GM18907 (cell line): Measurements from ENCODE around the gene CNEP1R1.
A peak's percentile ranks its signal among the peaks of the same experiment; 100 is the strongest.
"Not testable (repeated sequence)": the region's sequence is repeated elsewhere in the genome, so short reads cannot be mapped to it uniquely, and the experiment has no call there.

Experiments used
- ATAC-seq: cut with Tn5 transposase; IDR thresholded peaks from one replicate; pipeline ENCODE4 v1.9.1; 2021; ENCODE audit warnings: mild to moderate bottlenecking, moderate library complexity; ENCODE audit not compliant: unreplicated experiment

CNEP1R1 gene

GRCh38 chr16:50024684-50025536 is at the start of gene CNEP1R1:
TSS of gene CNEP1R1 (plus strand) at chr16:50025225. CDS start at chr16:50025316, 91 bp downstream.
- ATAC-seq = peak; percentile 99

GRCh38 chr16:49977427-49977826 is 47.6 kb upstream of the CNEP1R1 start:
- no peak for ATAC-seq

GRCh38 chr16:49978569-49979326 is 46.3 kb upstream of the CNEP1R1 start:
- no peak for ATAC-seq

GRCh38 chr16:49980166-49980565 is 44.9 kb upstream of the CNEP1R1 start:
- no peak for ATAC-seq

- no peak for ATAC-seq
These were observed 38.5 kb upstream of the CNEP1R1 start for GRCh38 chr16:49986351-49987124.

- ATAC-seq = no peak
These were observed 37.6 kb upstream of the CNEP1R1 start for GRCh38 chr16:49987381-49987780.

GRCh38 chr16:49992825-49993224 is 32.2 kb upstream of the CNEP1R1 start:
- no peak for ATAC-seq

GRCh38 chr16:49993579-49993978 is 31.4 kb upstream of the CNEP1R1 start:
- ATAC-seq = no peak

- no peak for ATAC-seq
These were observed 31.0 kb upstream of the CNEP1R1 start for GRCh38 chr16:49994006-49994405.

- ATAC-seq = no peak
These were observed 29.3 kb upstream of the CNEP1R1 start for GRCh38 chr16:49995720-49996119.

GRCh38 chr16:49997721-49998251 is 27.2 kb upstream of the CNEP1R1 start:
- no peak for ATAC-seq

GRCh38 chr16:49998991-49999390 is 26.0 kb upstream of the CNEP1R1 start:
- no peak for ATAC-seq

GRCh38 chr16:50001144-50001543 is 23.9 kb upstream of the CNEP1R1 start:
- no peak for ATAC-seq

GRCh38 chr16:50002190-50002589 is 22.8 kb upstream of the CNEP1R1 start:
- ATAC-seq = no peak

GRCh38 chr16:50004239-50004638 is 20.8 kb upstream of the CNEP1R1 start:
- no peak for ATAC-seq

- no peak for ATAC-seq
These were observed 18.1 kb upstream of the CNEP1R1 start for GRCh38 chr16:50006964-50007363.

- ATAC-seq = no peak
These were observed 17.3 kb upstream of the CNEP1R1 start for GRCh38 chr16:50007744-50008143.

GRCh38 chr16:50010212-50010611 is 14.8 kb upstream of the CNEP1R1 start:
- no peak for ATAC-seq

- ATAC-seq = no peak
These were observed 13.3 kb upstream of the CNEP1R1 start for GRCh38 chr16:50011707-50012106.

GRCh38 chr16:50012182-50012581 is 12.8 kb upstream of the CNEP1R1 start:
- no peak for ATAC-seq

- ATAC-seq = not testable (repeated sequence)
These were observed 10.8 kb upstream of the CNEP1R1 start for GRCh38 chr16:50014211-50014610.
